Measurements from ENCODE around the gene TLR2.
"Not testable (repeated sequence)": the region's sequence is repeated elsewhere in the genome, so short reads cannot be mapped to it uniquely, and the experiment has no call there.

DNA sequence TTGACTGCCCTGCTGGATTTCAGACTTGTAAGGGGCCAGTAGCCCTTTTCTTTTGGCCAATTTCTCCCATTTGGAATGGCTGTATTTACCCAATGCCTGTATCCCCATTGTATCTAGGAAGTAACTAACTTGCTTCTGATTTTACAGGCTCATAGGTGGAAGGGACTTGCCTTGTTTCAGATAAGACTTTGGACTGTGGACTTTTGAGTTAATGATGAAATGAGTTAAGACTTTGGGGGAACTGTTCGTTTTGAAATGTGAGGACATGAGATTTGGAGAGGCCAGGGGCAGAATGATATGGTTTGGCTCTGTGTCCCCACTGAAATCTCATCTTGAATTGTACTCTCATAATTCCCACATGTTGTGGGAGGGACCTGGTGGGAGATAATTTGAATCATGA is 17.6 kb upstream of the TLR2 start:
- TF ChIP-seq, protein P1, sequence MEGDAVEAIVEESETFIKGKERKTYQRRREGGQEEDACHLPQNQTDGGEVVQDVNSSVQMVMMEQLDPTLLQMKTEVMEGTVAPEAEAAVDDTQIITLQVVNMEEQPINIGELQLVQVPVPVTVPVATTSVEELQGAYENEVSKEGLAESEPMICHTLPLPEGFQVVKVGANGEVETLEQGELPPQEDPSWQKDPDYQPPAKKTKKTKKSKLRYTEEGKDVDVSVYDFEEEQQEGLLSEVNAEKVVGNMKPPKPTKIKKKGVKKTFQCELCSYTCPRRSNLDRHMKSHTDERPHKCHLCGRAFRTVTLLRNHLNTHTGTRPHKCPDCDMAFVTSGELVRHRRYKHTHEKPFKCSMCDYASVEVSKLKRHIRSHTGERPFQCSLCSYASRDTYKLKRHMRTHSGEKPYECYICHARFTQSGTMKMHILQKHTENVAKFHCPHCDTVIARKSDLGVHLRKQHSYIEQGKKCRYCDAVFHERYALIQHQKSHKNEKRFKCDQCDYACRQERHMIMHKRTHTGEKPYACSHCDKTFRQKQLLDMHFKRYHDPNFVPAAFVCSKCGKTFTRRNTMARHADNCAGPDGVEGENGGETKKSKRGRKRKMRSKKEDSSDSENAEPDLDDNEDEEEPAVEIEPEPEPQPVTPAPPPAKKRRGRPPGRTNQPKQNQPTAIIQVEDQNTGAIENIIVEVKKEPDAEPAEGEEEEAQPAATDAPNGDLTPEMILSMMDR (IDR thresholded peaks at IDR 0.05), result not testable (repeated sequence)
- not testable (repeated sequence) for TF ChIP-seq EZH2, EZH2phosphoT487 (IDR thresholded peaks at IDR 0.05)
